GM13977 (cell line): Measurements from ENCODE around the gene OTUD1.

Source experiments
- DNase-seq: peaks from one replicate; pipeline ENCODE4 v3.0.0; 2012; ENCODE audit warnings: low spot score
- CTCF ChIP-seq: IDR thresholded peaks from 2 replicates; pipeline ENCODE4 v1.5.1; 2012; ENCODE audit warnings: mild to moderate bottlenecking, control low read depth; ENCODE audit not compliant: insufficient read depth; ENCODE audit errors: extremely low read depth, missing control alignments
- in situ Hi-C: fragments of 300-500 bp; cut with MboI; formaldehyde crosslinking; loops from one replicate; pipeline ENCODE4 v1.12.0; 2022; ENCODE audit warnings: low sequenced_read_pairs, low pct_unique_long_range_greater_than_20kb, mixed read lengths, inconsistent platforms; ENCODE audit not compliant: unreplicated experiment

The OTUD1 gene

GRCh38 chr10:23474081-23474480, 35.2 kb downstream of the OTUD1 start:
- no peak for TF ChIP-seq CTCF
- DNase-seq = no peak
- in situ Hi-C loops = no loop called here

- in situ Hi-C loops = no loop called here
- no peak for TF ChIP-seq CTCF
- DNase-seq = no peak
Observed at GRCh38 chr10:23474626-23475025, 35.8 kb downstream of the OTUD1 start.

- in situ Hi-C loops = no loop called here
- no peak for DNase-seq
- TF ChIP-seq CTCF = no peak
Observed at GRCh38 chr10:23478570-23478969, 39.7 kb downstream of the OTUD1 start.

- no peak for TF ChIP-seq CTCF
- in situ Hi-C loops = no loop called here
- no peak for DNase-seq
Observed at GRCh38 chr10:23479798-23480473, 41.1 kb downstream of the OTUD1 start.

GRCh38 chr10:23481363-23481961, 42.6 kb downstream of the OTUD1 start:
- no peak for DNase-seq
- in situ Hi-C loops = no loop called here
- TF ChIP-seq CTCF = no peak

- no peak for DNase-seq
- no peak for TF ChIP-seq CTCF
- in situ Hi-C loops = no loop called here
Observed at GRCh38 chr10:23490115-23490514, 51.2 kb downstream of the OTUD1 start.
